GM03348 (cell line): ENCODE data around the gene ZNF662.
"Not testable (repeated sequence)": the region's sequence is repeated elsewhere in the genome, so short reads cannot be mapped to it uniquely, and the experiment has no call there.

Experiments used
- DNase-seq: peaks from one replicate; pipeline ENCODE4 v3.0.0; 2012; ENCODE audit warnings: low spot score

The ZNF662 gene

DNA sequence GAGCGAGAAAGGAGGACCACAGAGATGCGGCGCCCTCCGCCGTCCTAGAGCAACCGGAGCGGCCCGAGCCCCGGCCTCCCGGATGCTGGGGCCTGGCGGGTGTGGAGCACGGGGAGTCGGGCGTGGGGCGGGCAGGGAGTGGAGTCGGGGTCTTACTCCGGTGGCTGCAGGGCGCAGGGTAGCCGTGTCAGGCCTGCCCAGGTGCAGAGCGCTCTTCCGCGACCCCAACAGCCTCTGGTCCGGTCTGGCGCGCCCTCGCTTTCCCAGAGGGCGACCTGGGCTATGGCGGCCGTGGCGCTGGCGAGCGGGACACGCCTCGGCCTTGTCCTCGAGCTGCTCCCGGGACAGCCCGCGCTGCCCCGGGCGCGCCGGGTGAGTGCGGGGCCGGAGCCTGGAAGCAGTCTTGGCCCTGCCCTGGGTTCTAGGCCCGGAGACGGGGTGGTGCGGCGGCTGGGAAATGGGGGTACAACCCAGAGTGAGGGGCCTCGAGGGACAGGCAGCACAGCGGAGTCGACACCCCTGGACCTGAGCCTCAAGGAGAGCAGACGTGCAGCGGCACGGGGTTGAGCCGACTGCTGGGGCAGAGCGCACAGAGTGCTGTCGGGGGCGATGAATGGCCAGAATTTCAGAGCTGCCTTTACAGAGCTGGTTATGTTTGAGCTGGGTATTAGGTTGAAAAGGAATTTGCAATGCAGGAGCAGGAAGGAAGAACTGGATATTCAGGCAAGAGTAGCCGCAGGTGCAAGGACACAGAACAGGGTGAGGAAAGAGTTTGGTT, at the start of gene ZNF662:
ZNF662 (plus strand) TSS at position 73 of the 778 bp plus-strand sequence. CDS start 1,973 bp downstream, outside the sequence.
- DNase-seq = peak; percentile 51

DNA sequence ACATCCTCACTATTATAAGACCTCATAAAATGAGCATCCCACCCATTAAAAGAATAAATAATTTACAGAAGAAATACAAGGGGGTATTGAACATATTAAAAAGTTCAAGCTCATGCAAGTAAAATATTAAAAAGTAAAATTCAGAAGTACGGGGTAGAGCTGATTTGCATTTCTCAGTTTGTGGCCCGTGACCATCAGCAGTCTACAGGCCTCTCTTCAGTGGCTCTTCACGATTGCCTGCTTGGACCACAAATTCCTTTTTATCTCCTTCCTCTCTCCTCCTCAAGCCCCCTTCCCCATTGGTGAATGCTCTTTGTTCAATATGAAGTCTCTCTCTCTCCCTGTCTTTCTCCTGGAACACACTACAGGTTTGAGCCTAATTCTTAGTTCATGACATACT, 49.4 kb upstream of the ZNF662 start:
- DNase-seq = no peak

DNA sequence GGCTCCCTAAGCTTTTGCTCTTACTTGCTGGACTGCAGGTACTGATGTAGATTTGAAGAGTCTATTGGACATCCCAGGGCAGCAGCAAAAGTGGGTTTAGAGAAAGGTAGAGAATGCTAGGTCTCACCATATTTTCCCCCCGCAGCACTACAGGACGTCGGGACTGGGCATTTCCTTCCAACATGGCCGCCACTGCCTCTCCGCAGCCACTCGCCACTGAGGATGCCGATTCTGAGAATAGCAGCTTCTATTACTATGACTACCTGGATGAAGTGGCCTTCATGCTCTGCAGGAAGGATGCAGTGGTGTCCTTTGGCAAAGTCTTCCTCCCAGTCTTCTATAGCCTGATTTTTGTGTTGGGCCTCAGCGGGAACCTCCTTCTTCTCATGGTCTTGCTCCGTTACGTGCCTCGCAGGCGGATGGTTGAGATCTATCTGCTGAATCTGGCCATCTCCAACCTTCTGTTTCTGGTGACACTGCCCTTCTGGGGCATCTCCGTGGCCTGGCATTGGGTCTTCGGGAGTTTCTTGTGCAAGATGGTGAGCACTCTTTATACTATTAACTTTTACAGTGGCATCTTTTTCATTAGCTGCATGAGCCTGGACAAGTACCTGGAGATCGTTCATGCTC, 41.5 kb upstream of the ZNF662 start:
- no peak for DNase-seq

DNA sequence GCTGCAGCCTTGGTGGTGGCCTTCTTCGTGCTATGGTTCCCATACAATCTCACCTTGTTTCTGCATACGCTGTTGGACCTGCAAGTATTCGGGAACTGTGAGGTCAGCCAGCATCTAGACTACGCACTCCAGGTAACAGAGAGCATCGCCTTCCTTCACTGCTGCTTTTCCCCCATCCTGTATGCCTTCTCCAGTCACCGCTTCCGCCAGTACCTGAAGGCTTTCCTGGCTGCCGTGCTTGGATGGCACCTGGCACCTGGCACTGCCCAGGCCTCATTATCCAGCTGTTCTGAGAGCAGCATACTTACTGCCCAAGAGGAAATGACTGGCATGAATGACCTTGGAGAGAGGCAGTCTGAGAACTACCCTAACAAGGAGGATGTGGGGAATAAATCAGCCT, 40.7 kb upstream of the ZNF662 start:
- no peak for DNase-seq

DNA sequence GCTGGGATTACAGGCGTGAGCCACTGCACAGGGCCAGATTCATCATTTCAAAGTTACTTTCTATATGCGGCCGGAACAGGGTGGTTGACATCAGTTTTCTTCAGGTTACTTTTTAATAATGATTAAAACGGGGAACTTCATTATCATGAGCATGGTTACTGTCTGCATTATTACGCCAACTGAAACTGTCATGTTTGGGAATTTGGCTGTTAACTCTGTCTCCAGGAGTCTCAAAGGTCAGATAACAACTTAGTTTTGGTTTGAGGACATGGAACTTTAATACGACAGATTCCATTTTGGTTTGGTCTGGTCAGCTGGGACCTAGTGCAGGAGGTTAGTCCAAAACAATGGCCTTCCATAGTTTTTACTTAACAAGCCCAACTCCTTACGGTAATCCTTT, 38.8 kb upstream of the ZNF662 start:
- DNase-seq = no peak

DNA sequence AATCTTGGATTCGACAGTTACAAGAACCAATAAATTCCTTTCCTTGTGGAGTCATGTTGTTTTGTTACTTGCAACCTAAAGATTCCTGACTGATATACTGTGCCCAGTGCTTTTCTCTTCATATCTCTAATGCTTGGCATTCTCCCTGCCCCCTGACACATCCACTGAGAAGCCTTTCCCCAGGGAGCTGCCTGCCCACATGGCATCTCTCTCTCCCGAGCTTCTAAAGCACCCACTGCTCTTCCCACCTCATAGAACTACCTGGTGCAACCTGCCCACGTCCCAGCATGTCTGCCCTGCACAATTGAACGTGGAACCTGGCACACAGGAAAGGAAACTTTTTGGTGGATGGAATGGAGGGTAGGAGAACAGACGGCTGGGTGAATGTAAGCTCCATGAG, 37.1 kb upstream of the ZNF662 start:
- DNase-seq = no peak

- no peak for DNase-seq
Observed at GRCh38 chr3:42871592-42872196, 34.2 kb upstream of the ZNF662 start.

DNA sequence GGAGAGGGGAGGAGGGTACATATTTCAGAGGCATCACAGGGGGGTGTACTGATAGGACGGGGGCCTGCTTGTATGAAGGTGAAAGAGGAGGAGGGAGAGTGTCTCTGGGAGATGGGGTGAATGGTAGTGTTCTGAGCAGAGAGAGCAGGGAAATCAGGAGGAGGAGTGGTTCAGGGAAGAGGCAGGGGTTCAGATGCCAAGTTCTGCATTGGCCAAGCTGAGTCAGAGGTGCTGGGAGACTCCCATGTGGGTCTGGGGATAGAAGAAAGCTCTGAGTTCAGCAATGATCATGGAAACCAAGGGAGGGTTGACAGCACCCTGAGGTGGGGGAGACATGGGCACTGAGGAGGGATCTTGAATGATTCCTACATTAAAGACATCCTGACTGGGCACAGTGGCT, 33.2 kb upstream of the ZNF662 start:
- DNase-seq = no peak

DNA sequence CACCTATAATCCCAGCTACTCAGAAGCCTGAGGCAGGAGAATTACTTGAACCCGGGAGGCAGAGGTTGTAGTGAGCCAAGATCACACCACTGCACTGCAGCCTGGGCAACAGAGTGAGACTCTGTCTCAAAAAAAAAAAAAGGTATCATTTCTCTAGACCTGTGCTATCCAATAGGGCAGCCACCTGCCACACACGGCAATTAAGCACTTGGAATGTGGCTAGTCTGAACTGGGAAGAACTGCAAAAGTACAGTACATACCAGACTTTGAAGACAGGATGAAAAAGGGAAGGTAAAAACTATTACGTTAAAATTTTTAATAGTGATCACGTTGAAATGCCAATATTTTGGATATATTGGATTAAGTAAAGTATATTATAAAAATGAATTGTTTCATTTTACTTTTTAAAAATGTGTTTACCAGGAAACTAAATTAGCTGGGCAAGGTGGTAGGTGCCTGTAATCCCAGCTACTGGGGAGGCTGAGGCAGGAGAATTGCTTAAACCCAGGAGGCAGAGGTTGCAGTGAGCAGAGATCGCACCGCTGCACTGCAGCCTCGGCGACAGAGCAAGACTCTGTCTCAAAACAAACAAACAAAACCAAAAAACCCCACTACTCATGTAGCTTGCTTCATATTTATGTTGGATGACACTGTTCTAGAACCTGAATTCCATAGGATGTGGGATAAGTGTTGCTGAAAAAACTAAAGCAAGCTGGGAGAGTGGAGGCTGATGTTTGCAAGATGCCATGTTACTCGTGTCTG, 32.5 kb upstream of the ZNF662 start:
- DNase-seq = no peak

DNA sequence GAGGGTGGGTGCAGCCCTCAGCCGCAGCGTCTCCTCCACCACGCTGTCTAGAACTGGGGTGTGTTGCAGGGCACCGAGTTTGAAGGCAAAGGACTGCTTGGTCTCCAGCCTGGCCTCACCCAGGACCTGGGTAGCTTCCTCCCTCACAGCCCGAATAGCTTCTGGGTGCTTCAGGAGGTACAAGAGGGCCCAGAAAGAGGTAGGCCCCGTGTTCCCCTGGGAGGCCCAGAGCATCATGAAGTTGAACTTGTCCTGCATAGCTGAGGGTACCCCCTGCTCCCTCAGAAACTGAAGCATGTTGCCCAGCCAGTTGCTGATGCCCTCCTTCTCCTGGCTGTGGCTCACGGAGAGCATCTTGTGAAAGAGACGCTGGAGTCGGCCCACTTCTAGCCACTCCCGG, 31.2 kb upstream of the ZNF662 start:
- DNase-seq = no peak

DNA sequence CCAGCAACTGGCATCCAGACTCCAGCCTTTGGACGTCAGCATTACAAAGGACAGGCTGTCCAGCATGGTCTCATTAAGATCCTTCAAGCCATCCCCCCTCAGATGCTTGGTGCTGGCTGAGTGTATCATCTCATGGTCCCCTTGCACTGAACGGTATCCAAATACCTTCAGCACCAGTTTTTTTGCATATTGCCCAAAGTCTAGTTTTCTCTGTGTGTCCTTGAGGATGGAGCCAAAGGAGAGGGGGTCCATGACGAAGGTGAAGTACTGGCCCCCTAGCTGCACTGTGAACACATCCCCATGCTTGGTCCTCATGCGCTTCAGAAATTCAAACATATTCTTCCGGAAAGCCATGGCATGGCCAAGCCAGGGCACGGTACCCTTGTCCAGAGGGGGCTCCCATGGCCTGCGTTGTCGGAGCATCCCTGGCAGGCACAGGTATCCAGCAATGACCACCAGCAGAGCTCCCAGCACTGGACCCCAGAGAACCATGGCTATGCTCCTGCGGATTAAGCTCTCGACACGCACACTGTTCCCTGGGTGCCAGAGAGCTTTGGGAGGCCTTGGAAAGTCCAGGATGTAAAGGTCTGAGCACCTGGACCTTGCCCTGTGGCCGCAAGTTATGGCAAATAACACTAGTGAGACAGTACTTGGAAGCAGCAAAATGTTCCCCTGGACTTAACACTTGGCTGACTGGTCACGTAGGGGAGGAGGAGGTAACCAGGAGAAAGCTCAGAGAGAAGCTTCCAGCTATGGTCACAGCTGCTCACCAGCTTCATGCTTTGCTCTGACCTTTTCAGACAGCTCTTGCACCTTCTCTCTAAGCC, 30.4 kb upstream of the ZNF662 start, which contains the start of gene CYP8B1:
CYP8B1 (minus strand) TSS at position 555 of the 827 bp plus-strand sequence; CDS start at position 492, 63 bp downstream.
- DNase-seq = no peak

GRCh38 chr3:42876401-42876800, 29.5 kb upstream of the ZNF662 start:
- DNase-seq = no peak

GRCh38 chr3:42876940-42877720, 28.8 kb upstream of the ZNF662 start:
- DNase-seq = no peak

DNA sequence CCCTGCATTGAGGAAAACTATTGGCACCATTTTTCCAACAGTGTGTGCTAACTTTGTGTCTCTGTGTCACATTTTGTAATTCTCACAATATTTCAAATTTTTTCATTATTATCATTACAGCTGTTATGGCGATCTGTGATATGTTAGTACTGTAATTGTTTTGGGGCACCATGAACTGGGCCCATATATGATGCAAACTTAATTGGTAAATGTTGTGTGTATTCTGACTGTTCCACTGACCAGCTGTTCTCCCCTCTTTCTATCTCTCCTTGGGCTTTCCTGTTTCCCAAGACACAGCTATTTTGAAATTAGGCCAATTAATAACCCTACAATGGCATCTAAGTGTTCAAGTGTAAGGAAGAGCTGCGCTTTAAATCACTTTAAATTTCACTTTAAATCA, 28.1 kb upstream of the ZNF662 start:
- DNase-seq = no peak

DNA sequence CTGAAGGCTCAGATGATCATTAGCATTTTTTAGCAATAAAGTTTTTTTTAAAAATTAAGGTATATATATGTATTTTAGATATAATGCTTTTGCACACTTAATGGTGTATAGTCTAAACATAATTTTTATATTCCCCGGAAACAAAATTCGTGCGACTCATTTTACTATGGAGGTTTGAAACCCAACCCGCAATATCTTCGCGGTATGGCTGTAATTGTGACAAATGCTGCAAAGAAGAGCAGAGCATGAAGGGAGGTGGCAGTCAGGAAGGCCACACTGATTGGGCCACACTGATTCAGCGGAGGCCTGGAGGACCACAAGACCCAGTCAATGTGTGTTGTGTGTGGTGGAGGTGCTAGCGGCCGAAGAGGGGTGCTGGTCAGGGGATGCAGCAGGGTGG, 25.8 kb upstream of the ZNF662 start:
- no peak for DNase-seq

DNA sequence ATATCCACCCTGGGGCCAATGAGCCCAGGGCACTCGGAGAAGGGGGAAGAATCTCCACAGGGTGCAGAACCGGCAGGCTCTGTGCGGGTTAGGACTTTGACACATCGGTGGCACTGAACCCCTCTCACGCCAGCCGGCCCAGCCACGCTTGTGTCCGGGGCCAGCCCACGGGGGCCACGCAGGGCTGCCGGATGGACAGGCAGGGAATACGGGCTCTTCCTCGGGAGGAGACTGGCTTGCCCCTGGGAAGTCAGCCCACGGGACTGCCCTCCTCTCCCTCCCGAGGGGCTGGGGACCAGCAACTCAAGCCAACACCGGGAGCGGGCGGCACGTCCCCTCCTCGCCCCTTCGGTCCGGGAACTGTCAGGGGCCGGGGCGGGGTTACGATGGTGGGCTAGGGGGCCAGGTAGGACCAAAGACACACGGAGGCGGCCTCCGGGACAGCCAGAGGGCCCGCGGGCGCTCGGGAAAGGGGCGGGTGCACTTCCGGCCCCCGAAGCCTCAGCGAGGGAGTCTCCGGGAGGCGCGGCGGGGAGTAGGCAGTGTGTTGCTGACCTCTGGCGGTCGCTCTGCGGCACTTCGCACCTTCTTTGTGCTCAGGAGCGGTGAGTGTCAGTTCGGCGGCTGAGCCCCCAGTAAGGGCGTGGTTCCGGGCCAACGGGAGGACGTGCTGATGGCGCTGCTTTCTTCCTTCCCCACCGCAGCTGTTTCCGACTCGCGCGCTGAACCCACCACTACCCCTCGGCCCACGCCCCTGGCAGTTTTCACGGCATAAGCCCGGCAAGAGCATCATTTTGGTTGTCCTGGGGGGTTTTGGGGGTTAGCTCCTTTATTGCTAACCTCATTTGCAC, 25.1 kb upstream of the ZNF662 start:
- peak; percentile 96 for DNase-seq

DNA sequence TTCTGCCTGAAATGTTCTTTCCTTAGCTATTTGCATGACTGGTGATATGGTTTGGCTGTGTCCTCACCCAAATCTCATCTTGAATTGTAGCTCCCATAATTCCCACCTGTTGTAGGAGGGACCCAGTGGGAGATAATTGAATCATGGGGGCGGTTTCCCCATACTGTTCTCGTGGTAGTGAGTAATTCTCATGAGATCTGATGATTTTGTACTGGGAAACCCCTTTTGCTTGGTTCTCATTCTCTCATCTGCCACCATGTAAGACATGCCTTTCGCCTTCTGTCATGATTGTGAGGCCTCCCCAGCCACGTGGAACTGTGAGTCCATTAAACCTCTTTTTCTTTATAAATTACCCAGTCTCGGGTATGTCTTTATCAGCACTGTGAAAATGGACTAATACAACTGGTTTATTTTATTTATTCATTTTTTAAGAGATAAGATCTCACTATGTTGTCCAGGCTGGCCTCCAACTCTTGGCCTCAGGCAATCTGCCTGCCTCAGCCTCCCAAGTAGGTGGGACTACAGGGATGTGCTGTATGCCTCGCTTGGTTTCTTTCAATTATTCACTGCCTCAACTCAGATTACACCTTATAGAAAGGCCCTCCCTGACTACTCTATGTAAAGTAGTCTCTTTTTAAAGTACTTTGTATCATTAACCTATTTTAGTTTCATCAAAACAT, 22.6 kb upstream of the ZNF662 start:
- DNase-seq = not testable (repeated sequence)

DNA sequence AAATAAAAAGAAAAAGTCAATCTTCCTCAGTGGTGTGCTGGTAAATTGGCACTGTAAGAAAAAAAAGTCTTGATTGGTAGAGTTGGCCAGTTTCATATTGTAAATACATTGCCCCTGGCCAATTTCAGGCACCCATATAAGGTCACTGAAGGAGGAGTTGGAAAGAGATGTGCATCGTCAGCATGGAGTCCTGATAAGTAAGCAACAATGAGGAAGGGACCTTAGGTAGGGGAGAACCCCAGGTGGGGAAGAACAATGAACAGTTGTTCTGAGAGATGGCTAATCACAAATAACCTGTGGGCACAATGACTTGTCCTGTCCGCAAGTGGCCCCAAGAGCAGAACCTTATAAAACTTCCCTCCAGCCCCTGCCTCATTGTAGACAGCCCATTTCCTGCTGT, 21.6 kb upstream of the ZNF662 start:
- no peak for DNase-seq

DNA sequence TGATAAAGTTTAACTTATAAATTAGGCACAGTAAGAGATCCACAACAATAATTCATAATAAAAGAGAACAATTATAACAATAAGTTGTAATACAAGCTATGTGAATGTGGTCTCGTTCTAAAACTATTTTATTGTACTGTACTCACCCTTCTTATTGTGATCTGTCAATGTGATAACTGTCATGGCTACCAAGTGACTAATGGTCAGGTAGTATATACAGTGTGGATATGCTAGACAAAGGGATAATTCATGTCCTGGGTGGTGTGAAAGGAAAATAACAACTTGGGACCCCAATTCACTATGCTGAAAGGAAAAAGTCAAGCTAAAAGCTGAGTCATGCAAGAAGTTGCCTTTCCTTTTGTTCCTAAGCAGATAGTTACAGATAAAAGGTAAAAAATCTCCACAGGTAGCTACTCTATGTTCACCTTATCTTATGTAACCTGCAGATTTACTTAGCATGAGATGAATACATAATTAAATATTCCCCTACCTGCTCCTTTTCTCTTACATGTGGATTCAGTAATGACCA, 19.6 kb upstream of the ZNF662 start:
- no peak for DNase-seq
